Ishikawa (cell line): ENCODE data around the gene LAGE3.

Source experiments
- CEBPB ChIP-seq: IDR thresholded peaks from 2 replicates; pipeline ENCODE4 v1.6.1; 2012
- CREB1 ChIP-seq: IDR thresholded peaks from 2 replicates; pipeline ENCODE4 v1.6.1; 2012; ENCODE audit warnings: low read depth
- EGR1 ChIP-seq: IDR thresholded peaks from 2 replicates; pipeline ENCODE4 v1.6.1; 2012
- EP300 ChIP-seq: IDR thresholded peaks from 2 replicates; pipeline ENCODE4 v1.6.1; 2012; ENCODE audit warnings: borderline replicate concordance
- FOXM1 ChIP-seq: IDR thresholded peaks from 2 replicates; pipeline ENCODE4 v1.6.1; 2012; ENCODE audit warnings: low read depth, borderline replicate concordance
- NFIC ChIP-seq: IDR thresholded peaks from 2 replicates; pipeline ENCODE4 v1.6.1; 2012
- RAD21 ChIP-seq: IDR thresholded peaks from 2 replicates; pipeline ENCODE4 v1.6.1; 2012; ENCODE audit warnings: low read depth
- TAF1 ChIP-seq: IDR thresholded peaks from 2 replicates; pipeline ENCODE4 v1.6.1; 2012; ENCODE audit warnings: low read depth, mild to moderate bottlenecking
- TCF12 ChIP-seq: IDR thresholded peaks from 2 replicates; pipeline ENCODE4 v1.6.1; 2012; ENCODE audit warnings: low read depth
- TEAD4 ChIP-seq: IDR thresholded peaks from 2 replicates; pipeline ENCODE4 v1.6.1; 2012
- YY1 ChIP-seq: IDR thresholded peaks from 2 replicates; pipeline ENCODE4 v1.6.1; 2012; ENCODE audit warnings: low read depth
- ZBTB7A ChIP-seq: IDR thresholded peaks from 2 replicates; pipeline ENCODE4 v1.6.1; 2012; ENCODE audit warnings: low read depth
- TF ChIP-seq, protein P1 (sequence below): IDR thresholded peaks from 2 replicates; pipeline ENCODE4 v1.6.1; 2012
- TF ChIP-seq, protein P2 (sequence below): IDR thresholded peaks from 2 replicates; pipeline ENCODE4 v1.6.1; 2012; ENCODE audit warnings: low read depth, mild to moderate bottlenecking
- TF ChIP-seq, protein P3 (sequence below): IDR thresholded peaks from 2 replicates; pipeline ENCODE4 v1.6.1; 2012

LAGE3 gene

DNA sequence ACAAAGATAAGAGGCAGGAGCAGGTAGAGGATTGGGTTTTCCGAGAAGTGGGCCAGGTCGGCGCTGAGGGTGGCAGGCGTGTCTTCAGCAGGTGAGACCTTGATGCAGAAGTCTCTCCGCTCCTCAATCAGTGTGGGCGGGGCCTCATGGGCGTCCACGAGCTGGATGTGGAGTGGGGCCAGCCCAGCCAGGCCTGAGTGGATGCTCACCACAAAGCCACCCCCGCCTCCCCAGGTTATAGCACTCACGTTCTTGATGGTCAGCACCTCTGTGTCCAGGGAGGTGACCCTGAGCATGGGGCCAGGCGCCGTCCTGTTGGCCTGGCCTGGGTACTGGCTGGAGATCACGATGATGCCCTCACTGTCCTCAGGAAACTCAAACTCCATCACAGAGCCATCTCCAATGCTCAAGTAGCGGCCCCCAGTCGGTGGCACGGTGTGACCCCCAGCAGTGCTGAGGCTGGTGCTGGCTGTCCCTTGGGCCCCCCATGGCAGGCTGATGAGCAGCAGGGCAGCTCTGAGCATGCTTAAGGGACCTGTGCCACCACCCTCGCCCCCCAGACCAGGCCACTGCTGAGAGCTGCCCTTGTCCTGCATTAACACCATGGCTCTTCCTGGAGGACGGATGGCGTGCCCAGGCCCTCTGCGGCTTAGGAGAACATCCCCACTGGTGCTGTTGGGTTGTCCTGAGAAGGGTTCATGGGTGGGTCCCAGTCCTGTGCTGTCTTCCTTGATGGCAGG lies 9.4 kb upstream of the LAGE3 start:
- TF ChIP-seq, protein P1, sequence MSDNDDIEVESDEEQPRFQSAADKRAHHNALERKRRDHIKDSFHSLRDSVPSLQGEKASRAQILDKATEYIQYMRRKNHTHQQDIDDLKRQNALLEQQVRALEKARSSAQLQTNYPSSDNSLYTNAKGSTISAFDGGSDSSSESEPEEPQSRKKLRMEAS, result no peak
- no peak for TF ChIP-seq RAD21
- TF ChIP-seq TCF12, result no peak
- TF ChIP-seq TEAD4, result no peak
- TF ChIP-seq YY1, result no peak
- TF ChIP-seq TAF1, result no peak
- TF ChIP-seq FOXM1, result no peak
- TF ChIP-seq CEBPB, result no peak

DNA sequence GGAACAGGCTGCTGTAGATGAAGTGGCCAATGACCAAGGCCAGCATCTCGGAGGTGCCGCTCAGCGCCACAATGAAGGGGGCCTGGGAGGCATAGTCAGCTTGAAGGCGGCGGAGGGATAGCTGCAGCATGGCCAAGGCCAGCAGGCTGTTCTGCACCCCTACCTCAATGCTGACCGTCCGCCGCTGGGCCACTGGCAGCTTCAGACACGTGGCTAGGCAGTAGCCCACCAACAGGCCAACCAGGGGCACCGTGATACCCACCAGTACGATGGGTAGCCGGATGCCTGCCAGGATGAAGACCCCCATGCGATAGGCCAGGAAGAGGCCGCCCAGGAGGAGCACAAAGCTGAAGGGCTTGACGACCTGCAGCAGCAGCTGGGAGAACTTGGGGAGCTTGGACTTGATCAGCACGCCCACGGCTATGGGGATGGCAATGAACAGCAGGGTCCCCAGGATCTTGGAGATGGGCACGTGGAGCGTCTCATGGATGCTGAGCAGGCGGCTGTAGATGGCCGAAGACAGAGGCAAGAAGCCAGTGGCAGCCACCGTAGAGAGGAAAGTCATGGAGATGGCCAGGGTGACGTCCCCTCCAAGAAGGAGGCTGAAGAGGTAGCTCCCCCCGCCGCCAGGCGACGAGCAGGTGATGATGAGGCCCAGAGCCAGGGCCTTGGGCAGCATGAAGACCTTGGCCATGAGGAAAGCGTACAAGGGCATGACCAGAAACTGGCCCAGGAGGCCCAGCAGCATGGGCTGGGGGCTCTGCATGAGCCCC lies 8.6 kb upstream of the LAGE3 start:
- TF ChIP-seq YY1 (no peak), FOXM1 (no peak), CEBPB (no peak), RAD21 (no peak), EGR1 (no peak), TCF12 (no peak), ZBTB7A (no peak), TEAD4 (no peak), TAF1 (no peak), CREB1 (no peak), NFIC (no peak), EP300 (no peak)
- TF ChIP-seq, protein P1, result no peak
- TF ChIP-seq, protein P2, sequence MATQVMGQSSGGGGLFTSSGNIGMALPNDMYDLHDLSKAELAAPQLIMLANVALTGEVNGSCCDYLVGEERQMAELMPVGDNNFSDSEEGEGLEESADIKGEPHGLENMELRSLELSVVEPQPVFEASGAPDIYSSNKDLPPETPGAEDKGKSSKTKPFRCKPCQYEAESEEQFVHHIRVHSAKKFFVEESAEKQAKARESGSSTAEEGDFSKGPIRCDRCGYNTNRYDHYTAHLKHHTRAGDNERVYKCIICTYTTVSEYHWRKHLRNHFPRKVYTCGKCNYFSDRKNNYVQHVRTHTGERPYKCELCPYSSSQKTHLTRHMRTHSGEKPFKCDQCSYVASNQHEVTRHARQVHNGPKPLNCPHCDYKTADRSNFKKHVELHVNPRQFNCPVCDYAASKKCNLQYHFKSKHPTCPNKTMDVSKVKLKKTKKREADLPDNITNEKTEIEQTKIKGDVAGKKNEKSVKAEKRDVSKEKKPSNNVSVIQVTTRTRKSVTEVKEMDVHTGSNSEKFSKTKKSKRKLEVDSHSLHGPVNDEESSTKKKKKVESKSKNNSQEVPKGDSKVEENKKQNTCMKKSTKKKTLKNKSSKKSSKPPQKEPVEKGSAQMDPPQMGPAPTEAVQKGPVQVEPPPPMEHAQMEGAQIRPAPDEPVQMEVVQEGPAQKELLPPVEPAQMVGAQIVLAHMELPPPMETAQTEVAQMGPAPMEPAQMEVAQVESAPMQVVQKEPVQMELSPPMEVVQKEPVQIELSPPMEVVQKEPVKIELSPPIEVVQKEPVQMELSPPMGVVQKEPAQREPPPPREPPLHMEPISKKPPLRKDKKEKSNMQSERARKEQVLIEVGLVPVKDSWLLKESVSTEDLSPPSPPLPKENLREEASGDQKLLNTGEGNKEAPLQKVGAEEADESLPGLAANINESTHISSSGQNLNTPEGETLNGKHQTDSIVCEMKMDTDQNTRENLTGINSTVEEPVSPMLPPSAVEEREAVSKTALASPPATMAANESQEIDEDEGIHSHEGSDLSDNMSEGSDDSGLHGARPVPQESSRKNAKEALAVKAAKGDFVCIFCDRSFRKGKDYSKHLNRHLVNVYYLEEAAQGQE, result no peak
- TF ChIP-seq, protein P3, sequence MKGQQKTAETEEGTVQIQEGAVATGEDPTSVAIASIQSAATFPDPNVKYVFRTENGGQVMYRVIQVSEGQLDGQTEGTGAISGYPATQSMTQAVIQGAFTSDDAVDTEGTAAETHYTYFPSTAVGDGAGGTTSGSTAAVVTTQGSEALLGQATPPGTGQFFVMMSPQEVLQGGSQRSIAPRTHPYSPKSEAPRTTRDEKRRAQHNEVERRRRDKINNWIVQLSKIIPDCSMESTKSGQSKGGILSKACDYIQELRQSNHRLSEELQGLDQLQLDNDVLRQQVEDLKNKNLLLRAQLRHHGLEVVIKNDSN, result no peak

DNA sequence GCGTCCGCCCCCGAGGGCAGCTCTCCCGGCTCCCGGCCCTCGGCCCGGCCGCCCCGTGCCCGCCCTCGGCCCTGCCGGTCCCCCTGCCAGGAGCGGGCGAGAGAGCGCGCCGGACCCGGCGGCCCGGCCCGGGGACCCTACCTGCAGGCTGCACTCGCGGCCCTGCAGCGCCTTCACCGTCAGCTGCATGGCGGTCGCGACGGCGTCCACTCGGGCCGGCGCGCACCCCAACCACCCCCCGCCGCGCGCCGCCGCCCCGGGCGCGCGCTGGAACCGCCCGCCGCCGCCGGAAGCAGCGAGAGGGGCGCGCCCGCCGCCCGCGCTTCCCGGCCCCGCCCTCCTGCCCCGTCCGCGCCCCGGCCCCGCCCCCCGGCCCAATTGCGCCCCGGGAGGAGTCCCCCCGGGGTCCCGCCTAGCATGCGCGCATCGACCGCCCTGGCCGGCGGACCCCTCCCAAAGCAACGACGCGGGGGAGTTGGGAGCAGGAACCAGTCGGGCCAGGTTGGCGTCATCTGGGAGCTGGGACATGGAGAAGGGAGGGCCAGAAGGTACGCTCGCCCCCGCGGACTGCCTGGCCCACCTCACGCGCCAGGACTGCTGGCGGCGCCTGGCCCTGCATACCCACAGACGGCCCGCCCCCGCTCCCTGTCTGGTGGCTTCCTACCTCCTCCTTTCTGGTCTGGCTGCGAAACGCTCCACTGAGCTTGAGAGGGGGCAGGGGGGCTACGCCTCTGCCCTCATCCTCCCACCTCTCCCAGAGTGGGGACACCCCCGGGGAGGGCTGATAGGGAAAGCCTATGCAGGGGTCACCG lies 7.5 kb upstream of the LAGE3 start, which contains the start of gene UBL4A:
Gene UBL4A, minus strand, starts transcription at position 220 of the 812 bp plus-strand sequence. Its CDS starts 31 bp downstream, at position 189.
- TF ChIP-seq CEBPB (no peak; the same call in 1 of the 2 replicates), FOXM1 (no peak), ZBTB7A (peak; percentile 85), NFIC (no peak), EGR1 (peak; percentile 88), TEAD4 (0 out of 2 replicates have a peak, but pooled peaks have one; percentile 17), TAF1 (no peak), EP300 (0 out of 2 replicates have a peak, but pooled peaks have one; percentile 24), RAD21 (no peak), CREB1 (no peak), TCF12 (peak; percentile 53; the same call in 1 of the 2 replicates), YY1 (no peak)
- TF ChIP-seq, protein P2, result no peak
- TF ChIP-seq, protein P1, result peak; percentile 50; the same call in 1 of the 2 replicates
- TF ChIP-seq, protein P3, result no peak

DNA sequence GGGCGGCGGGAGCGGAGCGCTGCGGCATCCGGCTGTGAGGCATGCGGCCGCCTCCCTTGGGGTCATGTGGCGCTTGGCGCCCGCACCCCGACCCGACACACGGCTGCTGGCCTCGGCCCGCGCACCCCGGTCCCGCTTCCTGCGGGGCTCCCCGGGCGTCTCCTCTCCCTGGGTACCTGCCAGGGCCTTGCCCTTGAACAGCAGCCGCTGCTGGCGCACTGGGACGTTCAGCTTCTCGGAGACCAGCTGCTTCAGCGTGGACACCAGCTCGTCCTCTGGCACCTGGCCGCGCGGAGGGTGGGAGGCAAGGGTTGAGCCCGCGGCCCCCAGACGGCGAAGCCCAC lies 6.9 kb upstream of the LAGE3 start:
- TF ChIP-seq RAD21, result no peak
- TF ChIP-seq, protein P3, result peak; percentile 27
- TF ChIP-seq CREB1, result no peak
- TF ChIP-seq FOXM1, result no peak
